Stimulated activated CD4-positive, alpha-beta T cell treated with anti-CD3 and anti-CD28 coated beads, TNF-alpha, amount 100 ng/mL, for 24 hours (primary cell): Measurements from ENCODE around the gene GALNT2.

Experiments
- DNase-seq, 3 experiments: peaks; one replicate each; pipeline ENCODE4 v3.0.0-alpha.2; 2020; ENCODE audit warnings: low read depth in 3 of 3

Gene GALNT2

DNA sequence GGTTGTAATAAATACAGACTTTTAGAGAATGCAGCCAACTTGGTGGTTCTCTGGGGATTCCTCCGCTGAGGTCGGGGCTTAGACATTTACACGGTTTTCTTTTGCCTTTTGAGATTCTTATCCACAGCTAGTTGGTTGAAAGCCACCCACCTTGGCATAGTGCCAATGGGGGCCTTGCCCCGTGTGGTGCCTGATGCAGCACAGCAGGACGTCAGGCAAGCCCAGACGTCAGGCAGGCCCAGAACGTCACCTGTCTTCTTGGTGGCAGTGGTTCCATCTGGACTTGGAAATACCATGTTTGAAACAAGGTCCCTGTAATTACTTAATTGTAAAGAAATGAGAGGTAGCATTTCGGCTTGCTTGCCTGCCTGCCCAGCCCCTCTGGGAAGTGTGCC, 78.5 kb downstream of the GALNT2 start:
- DNase-seq, result no peak

DNA sequence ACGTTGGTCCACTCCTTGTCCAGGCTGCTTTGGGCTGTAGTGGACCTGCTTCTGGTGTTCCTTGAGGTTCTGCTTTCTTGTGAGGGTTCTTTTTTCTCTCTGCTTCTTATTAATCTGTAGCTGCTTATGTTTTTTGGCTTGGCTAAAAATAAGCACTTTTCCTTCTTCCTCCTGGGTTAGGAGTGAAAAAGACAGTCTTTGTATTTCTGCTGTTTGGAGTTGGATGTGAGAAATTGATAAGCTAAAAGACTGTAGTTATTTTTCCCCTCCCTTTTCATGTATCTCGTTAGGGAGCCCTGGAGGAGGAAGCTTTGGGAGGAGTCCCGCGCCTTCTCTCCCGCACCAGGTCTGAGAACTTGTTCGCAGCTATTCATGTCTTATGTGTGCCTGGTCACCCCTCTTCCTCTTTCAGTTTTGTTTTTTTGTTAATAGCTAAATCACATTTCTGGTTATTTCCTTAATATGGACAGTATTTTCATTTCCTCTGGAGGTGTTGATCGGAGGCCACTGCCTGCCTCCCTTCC, 79.0 kb downstream of the GALNT2 start:
- no peak for DNase-seq

DNA sequence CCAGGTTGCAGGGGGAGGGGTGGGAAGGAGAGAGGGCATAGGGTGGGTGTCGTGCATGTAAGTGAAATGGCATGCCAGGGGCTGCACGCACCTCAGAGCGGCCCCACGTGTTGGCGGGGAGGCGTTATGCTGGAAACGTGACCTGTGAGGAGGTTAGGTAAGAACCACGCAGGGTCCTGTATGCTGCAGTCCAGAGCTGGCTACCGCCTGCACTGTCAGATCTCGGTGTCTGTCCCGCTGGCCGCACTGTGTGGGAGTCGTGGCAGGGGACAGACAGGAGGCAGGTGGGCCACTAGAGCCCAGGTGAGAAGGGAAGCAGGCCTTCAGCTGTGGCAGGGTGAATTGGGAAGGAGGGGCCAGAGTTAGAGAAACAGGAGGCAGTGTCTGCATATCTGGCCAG, 79.7 kb downstream of the GALNT2 start:
- DNase-seq, result no peak

DNA sequence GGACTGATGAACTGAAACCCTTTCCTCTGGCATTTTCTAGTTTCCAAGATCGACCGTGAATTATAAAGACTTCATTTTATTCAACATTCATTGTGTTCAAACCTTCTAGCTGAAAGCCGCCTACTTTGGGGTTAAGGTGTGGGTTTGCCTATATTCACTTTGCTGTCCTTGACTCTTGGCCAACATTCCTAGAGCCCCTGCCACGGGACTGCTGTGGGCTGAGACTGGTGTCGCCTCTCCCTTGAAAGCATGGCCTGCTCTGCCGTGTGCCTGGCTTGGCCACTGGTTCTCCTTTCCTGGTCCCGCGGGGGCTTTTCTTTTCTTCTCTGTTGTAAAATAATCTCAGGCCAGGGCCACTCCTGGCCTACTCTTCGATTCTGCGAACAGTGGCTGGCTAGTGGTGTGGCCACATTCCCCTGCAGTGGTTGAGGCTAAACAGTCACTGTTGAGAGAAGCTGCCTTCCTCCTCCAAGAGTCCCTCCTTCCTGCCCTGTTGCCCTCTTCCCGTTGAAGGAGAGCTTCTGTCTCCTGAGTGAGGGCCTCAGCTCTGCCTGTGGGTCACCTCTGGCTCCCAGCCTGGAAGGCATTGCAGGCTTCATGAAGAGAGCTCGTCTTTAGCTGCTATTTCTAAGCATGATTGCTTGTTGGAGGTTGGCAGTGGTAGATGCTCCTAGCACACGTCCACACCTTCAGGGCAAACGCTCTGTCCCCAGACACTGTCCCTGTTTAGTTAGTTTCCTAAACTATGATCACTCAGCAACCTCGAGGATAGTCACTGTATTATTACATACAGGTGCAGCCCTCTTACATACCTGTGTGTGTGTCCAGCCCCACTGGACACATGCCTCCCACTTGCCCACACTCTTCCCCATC, 80.5 kb downstream of the GALNT2 start:
- DNase-seq, result no peak

DNA sequence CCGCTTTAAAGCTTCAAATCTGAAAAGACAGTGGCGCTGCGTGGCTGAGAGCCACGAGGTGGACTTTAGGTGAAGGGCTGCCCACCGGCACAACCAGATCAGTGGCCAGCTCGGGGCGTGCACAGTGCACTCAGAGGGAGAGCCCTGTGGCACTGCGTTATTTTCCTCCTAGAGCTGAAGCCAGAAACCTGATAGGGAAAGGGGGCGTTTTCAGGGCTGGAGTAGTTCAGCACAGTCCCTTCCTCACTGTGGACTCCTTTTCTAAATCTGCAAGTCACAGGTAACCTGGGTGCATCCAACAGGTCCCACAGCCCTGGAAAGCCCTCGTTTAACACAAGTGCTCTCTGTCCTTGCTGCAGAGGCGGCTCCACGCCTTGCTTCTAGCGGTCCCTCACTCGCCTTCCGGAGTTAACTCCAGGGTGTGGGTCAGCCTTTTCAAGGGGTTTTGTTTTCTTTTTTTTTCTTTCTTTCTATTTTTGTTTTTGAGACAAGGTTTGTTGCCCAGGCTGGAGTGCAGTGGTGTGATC, 81.2 kb downstream of the GALNT2 start:
- DNase-seq, result no peak

DNA sequence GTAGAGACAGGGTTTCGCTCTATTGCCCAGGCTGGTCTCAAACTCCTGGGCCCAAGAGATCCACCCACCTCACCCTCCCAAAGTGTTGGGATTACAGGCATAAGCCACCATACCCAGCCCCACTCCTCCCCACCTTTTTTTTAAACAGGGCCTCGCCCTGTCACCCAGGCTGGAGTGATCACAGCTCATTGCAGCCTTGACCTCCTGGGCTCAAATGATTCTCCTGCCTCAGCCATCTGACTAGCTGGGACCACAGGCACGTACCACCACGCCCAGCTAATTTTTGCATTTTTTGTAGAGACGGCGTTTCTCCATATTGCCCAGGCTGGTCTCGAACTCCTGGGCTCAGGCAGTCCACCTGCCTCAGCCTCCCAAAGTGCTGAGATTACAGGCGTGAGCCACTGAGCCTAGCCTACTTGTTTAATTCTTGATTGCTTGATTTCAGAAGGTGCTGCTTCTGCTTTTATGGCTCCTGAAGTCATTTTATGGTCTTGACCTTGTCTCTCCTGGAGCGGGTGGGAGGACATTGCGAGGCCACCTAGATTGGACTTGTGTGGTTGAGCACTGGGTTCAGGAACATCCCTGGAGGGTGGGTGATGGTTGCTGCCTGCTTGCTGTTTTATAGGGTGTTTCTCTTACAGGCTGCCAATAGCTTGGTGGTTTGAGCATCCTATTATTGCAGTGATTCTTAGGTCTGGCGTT, 81.9 kb downstream of the GALNT2 start:
- no peak for DNase-seq

DNA sequence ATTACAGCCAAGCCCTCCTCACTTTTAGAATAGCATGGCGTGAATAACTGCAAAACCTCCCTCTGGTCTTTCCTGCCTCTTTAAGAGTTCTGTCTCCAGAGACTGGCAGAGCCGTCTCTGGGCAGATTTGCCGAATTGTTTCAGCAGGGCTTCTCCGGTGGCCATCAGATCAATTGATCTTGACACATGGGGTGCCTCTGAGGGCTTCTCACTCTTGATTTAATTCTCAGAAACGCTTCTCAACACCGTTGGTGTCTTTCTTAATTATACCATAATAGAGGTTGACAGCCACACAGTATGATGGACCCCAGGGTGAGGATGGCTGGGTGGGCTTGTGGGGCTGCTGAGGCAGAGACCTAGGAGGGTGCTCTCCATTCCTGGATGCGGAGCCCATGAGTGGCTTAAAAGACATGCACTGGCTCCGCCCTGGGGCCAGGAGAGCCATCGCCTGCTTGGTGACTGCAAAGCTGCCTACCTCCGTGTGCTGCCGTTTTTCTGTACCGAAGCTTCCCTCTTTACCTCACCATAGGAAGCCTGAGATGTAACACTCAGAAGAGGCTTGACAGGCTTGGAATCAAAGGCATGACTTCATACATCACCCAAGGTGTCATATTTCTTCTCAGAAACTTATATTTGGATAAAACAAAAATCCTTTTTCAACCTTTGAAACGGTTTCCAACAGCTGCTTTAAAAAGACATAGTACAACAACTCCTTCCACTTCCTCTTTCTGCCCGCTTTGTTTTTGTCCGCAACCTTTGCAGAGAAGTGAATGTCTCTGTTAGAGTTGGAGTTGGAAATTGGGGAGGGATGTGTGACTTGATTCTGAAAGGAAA, 82.9 kb downstream of the GALNT2 start:
- DNase-seq, result no peak

DNA sequence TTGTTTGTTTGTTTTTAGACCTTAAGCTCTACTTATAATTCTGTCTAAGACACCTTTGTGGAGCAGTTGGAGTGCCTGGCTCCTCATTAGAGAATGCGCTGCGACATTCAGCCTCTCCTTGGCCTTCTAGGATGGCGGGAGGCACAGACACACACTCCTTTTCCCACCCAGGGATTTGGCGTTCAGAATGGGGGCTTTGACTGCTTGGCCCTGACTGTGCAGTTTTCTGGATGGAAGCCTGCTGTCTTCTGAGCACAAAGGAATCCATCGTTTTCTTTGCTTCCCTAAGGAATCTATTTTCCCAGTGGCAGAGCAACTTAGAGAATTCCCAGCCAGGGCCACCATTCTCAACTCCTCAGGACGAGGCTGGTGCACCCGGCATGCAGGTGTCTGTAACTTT, 83.6 kb downstream of the GALNT2 start:
- no peak for DNase-seq

DNA sequence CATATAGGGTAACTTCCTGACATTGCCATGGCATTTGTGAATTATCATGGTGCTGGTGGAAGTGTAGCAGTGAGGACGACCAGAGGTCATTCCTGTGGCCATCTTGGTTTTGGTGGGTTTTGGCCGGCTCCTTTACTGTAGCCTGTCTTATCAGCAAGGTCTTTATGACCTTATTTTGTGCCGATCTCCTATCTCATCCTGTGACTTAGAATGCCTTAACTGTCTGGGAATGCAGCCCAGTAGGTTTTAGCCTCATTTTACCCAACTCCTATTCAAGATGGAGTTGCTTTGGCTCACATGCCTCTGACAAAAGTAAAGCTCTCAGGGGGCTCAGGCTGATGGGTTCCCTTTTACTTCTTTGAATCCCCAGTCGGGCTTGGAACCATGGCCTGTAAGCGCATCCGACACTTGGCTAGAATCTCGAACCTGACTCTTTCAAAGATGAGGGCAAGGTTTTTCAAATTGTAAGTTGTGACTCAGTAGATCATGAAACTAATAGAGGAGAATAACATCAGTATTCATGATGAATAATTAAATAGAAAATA, 85.0 kb downstream of the GALNT2 start:
- DNase-seq, result no peak

DNA sequence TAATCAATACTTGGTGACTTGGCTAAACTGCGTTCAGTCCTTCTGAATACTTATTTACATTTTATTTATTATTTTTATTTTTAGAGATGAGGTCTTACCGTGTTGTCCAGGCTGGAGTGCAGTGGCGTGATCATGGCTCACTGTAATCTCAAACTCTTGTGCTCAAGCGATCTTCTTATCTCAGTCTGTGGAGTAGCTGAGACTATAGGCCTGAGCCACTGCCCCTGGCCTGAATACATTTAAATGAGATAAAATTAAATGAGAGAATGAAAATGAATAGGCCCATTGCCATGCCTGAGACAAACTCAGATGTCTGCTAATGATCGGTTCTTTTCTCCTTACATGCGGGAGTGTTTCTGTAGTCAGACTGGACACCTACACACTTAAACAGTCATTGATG, 86.0 kb downstream of the GALNT2 start:
- DNase-seq, result no peak

DNA sequence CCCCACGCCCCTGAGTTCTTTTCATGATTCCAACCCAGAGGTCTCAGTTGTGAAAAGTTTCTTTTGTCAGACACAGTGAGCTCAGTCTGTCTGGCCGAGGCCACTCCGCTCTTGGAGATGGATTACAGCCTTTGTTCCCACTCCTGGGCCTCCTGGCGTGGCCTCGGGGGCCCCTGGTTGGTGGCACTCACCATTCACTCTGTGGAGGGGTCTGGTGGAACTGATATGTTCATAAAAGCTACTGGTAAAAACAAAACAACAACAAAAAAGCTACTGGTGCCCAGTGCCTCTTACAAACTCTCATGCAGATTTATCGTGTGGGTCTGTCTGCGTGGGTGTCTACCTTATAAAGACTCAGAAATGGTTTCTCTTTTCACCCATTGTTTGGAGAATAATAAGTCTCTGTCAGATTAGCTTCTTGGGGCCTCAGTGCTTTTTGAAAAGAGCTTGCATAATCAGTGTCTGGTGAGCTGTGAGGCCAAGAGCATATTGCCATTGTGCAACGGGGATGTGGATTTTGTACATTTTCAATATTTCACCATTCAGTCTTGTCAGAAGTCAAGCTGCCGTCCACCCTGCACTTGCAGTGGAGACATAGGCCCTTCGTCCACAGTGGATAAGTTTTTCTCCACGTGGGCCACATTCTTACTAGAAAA, 86.7 kb downstream of the GALNT2 start:
- no peak for DNase-seq

DNA sequence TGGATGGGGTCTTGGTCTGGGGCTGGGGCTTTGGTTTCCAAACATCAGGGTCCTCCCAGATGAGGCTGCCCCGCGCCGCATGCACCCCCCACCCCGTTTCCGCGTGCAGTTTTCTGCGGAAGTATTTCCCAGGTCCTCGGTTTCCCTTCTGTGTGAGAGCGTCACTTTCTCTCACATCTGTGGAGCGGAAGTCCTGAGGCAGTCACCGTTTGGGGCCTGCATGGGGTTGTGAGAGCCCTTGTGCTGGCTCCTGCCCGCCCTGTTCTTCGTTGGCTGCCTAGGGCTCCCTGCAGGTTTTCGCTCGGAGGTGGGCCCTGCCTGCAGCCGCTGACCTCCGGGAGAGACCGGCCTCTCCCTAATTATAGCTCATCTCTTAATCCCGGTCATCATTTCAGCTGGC, 88.0 kb downstream of the GALNT2 start:
- DNase-seq, result no peak

DNA sequence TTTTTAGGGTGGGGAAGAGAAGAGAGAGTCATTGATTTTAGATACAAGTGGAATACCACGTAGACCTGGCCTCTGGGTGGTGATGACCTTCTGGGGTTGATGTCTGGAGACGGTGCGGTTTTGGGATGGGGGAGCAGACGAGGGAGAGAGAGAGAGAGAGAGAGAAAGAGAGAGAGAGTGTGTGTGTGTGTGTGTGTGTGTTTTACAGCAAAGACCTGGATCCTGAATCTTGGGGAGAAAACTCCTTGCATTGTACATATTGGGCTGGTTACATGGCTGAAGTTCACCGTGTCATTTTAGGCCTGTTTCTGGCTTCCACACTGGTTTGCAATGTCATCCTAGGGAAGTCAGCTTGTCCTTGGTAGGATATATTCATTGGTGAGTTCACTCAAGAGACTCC, 89.0 kb downstream of the GALNT2 start:
- no peak for DNase-seq

DNA sequence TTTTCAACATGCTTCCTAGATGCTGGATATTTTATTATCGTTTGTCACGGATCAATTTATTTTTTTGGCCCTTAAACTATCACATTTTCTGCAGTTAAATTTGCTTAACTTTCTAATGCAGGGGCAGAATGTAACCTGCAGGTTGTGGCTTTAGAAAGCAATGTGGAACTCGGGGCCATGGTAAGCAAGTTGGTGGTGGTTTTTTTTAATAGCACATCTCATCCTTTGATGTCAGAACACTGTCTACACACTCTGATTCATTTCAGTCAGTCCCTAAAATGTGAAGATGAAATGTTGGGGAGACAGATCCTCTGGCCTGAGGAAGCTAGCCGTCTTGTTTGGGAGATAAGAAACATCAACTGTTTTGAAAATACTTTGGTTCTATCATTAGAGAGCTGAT, 89.5 kb downstream of the GALNT2 start:
- no peak for DNase-seq

DNA sequence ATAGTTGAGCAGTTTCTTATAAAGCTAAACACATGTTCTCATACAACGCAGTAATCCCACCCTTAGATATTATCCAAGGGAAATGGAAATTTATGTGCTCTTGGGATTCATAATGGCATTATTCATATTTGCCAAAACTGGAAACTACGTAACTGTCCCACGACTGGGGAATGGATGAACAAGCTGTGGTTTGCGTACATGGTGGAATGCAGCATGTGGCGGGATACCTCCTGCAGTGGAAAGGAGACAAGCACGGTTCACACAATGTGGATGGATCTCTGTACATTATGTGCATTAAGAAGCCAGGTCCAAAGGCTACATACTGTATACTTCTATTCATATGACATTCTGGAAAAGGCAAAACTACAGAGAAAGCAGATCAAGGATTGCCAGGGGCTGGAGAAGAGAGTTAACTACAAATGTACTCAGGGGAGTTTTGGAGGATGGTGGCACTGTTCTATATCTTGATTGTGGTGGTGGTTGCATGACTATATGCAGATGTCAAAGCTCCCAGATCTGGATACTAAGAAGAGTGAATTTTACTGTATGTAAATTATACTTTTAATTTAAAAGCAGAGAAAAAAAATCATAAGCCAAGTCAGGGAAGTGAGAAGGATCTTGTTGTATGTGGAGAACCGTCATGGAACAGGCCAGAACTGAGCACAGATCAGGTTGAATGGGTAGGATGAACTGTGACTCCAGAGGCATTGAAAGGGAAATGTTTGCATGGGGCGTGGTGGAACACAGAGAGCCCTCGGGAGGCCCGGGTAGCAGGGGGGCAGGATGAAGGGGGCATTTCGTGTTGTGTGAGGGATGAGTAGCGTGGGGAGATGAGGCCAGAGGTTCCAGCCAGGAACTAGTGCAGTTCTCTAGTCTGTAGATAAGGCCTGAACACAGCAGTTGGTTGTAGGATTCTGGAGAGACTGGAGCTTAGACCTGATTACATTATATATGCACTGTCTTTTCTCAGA, 90.7 kb downstream of the GALNT2 start:
- DNase-seq, result no peak

DNA sequence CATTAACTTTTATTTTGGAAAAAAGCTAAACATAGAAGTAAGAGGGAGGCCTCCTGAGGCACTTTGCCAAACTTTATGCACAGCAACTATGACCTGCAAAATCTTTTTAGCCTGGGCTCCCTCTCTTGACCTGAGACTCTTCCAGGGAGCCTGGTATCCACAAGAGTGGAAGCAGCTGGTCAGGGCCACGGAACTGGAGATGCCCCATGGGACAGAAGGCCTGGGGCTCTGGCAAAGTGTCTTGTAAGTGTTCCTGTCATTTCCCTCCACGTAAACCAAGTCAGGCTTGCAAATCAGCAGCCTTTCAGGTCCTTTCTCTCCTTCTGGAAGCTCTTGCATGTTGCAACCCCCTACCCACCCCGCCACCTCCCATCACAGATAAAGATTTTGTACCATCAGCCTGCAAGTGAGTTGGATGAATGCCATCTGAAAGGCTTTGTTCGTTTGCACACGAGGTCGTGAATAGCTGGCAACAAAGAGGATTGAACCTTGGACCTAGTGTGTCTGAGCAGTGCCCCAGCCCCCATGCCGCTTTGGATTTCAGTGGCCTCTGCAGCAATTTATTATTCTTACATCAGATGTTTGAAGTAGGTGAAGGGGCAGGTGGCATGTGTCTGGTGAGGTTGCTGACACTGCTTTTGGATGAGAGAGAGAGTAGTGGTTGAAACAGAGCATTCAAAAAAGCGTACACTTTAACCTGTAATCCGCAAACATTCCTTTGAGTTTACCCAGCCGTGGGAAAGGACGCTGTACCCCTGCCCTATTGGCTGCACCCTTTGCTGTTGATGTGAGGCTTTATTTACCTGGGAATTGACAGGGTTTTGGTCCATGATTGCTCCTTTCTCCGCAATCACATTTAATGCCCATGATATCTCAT, 91.6 kb downstream of the GALNT2 start:
- no peak for DNase-seq

DNA sequence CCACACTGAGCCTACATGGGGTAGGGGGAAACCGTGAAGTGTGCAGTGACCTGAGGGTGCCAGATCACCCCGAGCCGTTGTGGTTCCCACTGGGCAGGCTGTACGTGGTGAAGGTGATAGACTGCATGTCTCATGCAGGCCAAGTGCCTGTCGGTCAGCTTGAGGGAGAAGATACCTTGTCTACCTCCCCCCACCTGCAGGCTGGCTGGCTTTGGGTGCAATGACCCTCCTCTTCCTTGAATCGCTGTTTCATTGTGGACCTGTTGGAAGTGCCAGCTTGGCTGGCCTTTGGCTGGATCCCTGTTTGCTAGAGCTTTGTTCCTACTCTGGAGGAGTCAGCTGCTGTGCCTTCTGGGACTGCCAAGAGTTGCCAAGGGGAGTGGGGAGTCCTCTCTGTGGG, 92.5 kb downstream of the GALNT2 start:
- DNase-seq, result no peak

DNA sequence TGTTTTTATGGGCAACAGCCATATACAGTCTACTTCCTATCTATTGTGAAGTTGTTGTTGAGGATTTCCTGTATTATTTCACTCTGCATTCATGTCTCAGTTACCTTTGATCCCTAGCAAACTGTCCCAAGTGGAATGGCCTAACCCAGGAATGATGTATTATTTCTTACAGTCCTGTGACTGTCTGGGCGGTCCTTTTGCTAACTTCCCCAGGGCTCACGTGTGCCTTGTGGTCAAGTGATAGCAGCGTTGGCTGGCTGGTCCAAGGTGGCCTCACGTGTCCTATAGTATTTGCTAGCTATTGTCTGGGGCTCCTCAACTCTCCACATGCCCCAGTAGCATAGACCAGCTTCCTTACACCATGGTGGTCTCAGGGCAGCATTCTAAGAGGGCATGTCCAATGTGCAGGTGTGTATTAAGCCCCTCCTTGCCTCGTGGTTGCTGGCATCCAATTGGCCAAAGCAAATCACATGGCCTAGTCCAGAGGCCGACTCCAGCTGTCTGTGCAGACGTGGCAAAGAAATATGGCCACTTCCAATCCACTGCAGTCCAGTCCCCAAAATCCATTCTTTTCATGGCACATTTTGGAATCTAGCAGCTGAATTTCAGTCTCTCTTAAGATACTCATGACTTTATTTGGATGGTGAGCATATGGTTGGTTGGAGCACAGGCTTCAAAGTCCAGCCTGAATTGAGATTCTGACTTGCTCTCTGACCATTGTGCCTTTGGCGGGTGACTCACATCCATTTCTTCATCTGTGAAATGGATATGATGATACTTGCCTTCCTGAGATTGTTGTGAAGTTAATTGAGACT, 94.1 kb downstream of the GALNT2 start:
- no peak for DNase-seq
